Testis (tissue), 2 donors: ENCODE data around the gene EIF4E1B.

Experiments
- POLR2A ChIP-seq: fragments of 450-650 bp; IDR thresholded peaks from one replicate; pipeline ENCODE4 v1.6.1; 2017; ENCODE audit warnings: antibody characterized with exemption, mild to moderate bottlenecking, moderate library complexity
- TF ChIP-seq, protein P1 (sequence below), 3 experiments: fragments of 450-650 bp in 2 of 3; fragments of 200-600 bp in 1 of 3; sonication (generic) in 1 of 3; IDR thresholded peaks; one replicate each; pipeline ENCODE4 v1.5.1; 2016 to 2019; ENCODE audit warnings: antibody characterized with exemption in 3 of 3, mild to moderate bottlenecking in 2 of 3, moderate library complexity in 1 of 3

GRCh38 chr5:176674799-176675198 is 44.3 kb downstream of the EIF4E1B start:
- TF ChIP-seq, protein P1, sequence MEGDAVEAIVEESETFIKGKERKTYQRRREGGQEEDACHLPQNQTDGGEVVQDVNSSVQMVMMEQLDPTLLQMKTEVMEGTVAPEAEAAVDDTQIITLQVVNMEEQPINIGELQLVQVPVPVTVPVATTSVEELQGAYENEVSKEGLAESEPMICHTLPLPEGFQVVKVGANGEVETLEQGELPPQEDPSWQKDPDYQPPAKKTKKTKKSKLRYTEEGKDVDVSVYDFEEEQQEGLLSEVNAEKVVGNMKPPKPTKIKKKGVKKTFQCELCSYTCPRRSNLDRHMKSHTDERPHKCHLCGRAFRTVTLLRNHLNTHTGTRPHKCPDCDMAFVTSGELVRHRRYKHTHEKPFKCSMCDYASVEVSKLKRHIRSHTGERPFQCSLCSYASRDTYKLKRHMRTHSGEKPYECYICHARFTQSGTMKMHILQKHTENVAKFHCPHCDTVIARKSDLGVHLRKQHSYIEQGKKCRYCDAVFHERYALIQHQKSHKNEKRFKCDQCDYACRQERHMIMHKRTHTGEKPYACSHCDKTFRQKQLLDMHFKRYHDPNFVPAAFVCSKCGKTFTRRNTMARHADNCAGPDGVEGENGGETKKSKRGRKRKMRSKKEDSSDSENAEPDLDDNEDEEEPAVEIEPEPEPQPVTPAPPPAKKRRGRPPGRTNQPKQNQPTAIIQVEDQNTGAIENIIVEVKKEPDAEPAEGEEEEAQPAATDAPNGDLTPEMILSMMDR (IDR thresholded peaks at IDR 0.05) = no peak
- no peak for TF ChIP-seq POLR2A
